Left kidney (tissue), 2 donors: ENCODE data around the gene PLCXD3. TPM values are rescaled to one million over a fixed set of nuclear protein-coding genes. Genes with fewer than 3 reads are reported as not detected.
"Not testable (repeated sequence)": the region's sequence is repeated elsewhere in the genome, so short reads cannot be mapped to it uniquely, and the experiment has no call there.

Experiments used
- DNase-seq: peaks from one replicate; pipeline ENCODE4 v3.0.0-alpha.2; 2013
- polyA plus RNA-seq: library from polyadenylated mRNA; unstranded; fragments of 120-200 nt; gene quantifications from one replicate; pipeline ENCODE4 v1.2.1, GENCODE V29; 2013; ENCODE audit not compliant: insufficient read length

PLCXD3 gene
- polyA plus RNA-seq, 1 donor: 0.52 TPM

GRCh38 chr5:41349846-41350245 lies 160.6 kb downstream of the PLCXD3 start:
- DNase-seq: no peak

DNA sequence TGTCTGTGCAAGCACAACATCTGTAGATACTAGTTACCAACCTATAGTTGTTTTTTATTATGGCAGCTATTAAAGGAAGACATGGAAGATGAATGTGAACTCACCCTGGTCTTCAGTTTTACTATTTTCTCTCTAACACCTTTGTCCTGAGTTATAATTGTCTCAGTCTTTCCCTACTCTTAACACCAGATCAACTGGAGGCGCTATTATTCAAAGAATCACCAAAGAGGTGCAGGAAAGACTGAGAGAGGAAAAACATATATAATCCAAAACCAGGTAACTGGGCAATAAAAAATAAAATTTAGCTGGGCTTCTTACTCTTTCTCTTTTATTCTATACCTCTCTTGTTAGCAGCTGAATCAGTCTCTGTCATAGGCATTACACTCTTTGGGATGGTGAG lies 162.8 kb downstream of the PLCXD3 start:
- DNase-seq: no peak

- DNase-seq: no peak
Observed at GRCh38 chr5:41346609-41347008, 163.8 kb downstream of the PLCXD3 start.

GRCh38 chr5:41345295-41345694 lies 165.1 kb downstream of the PLCXD3 start:
- DNase-seq: no peak

GRCh38 chr5:41339339-41339738 lies 171.1 kb downstream of the PLCXD3 start:
- no peak for DNase-seq

GRCh38 chr5:41338136-41338675 lies 172.2 kb downstream of the PLCXD3 start:
- DNase-seq: peak; percentile 6

DNA sequence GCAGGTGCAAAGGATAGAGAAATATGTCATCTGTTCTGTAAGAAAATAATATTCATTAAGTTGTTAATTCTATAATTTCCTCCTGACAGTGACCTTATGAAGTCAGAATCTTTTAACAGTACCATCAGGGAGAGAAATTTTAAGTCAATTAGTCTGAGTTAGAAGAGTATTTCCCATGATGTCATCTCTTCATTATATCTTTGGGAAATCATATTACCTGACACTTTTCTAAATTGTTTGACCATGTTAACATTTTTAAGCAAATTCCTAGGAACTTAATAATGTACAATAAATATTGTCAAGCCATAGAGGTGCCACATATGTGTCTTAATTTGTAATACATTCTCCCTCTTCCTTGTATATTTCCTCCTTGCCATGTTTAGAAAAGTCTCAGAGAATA lies 172.7 kb downstream of the PLCXD3 start:
- no peak for DNase-seq

DNA sequence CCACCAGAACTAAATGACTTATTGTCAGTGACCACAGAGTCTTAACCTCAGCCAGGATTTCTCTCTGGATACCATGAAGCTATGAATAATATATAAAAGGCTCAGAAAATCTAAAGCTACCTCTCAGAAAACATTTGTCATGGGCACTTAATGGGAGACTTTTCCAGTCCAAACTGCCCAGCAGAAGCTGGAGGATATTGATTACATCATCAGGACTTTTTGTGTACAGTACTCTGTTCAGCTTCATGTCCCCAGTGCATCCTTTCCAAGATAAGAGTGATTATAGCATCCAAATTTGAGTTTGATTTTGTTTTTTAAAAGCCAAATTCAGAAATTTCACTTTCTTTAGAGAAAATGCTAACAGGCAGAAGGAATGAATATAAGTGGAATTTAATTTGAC lies 173.2 kb downstream of the PLCXD3 start:
- no peak for DNase-seq

DNA sequence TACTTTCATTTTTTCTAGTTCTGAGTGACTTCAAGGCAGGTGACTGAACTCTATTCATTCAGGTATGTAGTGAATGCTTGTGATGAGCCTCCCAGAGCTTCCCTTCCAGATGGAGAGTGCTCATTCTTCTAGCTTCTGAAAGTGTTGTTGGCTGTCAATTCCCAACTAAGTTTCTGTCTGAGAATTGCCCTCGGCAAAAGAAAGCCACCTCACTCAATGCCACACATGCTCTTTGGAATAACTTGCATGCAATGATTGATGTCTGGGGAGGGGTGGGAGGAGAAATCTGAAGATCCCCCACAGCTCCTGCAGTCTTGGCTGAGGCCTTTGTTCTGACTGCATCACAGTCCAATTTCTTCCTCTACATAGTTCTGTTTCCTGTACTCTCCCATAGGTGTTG lies 173.9 kb downstream of the PLCXD3 start:
- no peak for DNase-seq

DNA sequence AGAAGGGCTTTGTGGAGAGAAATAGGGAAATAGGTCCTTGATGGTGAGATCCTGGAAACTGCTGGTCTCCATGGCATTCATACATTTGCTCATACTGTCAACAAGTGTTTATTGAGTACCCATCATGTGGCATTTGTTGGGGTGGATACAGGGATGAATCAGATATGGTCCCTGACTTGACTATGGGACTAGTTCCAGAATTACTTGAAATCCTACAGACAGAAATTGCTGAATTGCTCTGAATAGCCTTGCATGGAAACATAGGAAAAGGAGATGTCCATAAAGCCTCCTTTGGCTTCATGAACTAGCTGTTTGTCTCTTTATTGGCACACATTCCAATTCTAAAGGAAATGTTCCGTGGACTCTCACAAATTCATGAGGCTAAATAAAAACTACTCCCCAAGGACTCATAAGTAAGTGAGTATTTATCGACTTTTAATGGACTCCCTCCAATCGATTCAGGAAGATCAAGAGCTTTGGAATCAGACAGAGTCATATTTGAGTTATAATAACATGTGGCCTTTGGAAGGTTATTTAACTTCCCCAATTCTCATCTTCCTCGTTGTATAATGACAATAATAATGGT lies 174.7 kb downstream of the PLCXD3 start:
- DNase-seq: no peak

GRCh38 chr5:41334758-41335157 lies 175.6 kb downstream of the PLCXD3 start:
- no peak for DNase-seq

DNA sequence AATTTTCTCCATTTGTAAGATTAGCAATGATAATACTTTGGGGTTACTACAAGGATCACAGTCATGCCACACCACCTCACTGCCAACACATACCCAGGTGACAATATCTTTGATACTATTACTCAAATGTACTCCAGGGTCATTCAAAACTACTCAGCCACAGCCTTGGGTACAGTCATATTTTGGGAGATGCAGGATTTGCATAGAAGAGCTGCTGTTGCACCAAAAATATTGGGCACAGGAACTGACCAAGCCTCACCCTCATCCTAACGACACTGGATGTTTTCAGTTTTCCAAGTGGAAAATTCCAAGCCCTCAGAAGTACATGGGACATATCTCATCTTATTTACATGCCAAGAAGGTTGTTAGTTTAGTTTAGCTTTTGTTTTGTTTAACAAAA lies 176.2 kb downstream of the PLCXD3 start:
- DNase-seq: no peak

GRCh38 chr5:41325074-41325473 lies 185.3 kb downstream of the PLCXD3 start:
- DNase-seq: no peak

GRCh38 chr5:41322826-41323225 lies 187.6 kb downstream of the PLCXD3 start:
- not testable (repeated sequence) for DNase-seq

GRCh38 chr5:41312478-41313060 lies 197.8 kb downstream of the PLCXD3 start:
- no peak for DNase-seq

- DNase-seq: no peak
Observed at GRCh38 chr5:41312066-41312465, 198.3 kb downstream of the PLCXD3 start.

- DNase-seq: no peak
Observed at GRCh38 chr5:41309275-41309674, 201.1 kb downstream of the PLCXD3 start.

GRCh38 chr5:41306005-41306404 lies 204.4 kb downstream of the PLCXD3 start:
- no peak for DNase-seq

GRCh38 chr5:41305056-41305455 lies 205.3 kb downstream of the PLCXD3 start:
- DNase-seq: no peak

DNA sequence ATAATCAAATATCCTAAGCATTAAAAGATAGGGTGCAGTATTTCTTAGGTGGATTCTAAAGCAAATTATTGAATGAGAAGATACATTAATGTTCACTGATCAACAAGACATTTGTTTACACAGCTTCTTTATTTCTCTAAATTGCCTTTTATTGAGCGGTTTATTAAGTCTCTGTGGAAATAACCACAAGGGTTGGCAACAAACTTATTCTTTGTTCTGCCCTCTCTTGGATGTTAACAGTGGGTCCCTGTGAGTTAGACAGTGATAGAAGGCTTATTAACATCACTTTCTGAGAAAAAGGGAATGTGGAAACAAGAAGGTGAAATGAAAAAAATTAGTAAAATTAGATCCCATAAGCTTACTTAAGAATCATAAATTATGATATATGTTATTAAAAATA lies 214.3 kb downstream of the PLCXD3 start:
- no peak for DNase-seq

DNA sequence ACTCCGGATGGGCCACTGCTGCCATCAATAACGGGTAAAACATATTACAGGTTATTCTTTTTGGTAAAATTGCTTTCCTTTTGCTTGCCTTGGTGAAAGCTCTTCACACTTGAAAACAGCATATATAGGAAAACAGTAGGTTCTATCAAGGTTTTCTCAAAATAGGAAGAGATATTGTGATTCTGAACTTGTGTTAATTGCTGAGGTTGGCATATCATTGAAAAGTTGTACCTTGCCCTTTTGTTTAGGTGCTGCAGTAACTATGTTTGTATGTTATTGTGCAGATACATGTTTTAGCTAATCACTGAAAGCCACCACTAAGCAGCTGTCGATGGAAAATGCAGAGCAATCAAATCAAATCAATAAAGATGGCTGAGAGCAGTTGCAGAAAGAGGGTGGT lies 219.1 kb downstream of the PLCXD3 start:
- no peak for DNase-seq

GRCh38 chr5:41290810-41291209 lies 219.6 kb downstream of the PLCXD3 start:
- no peak for DNase-seq

DNA sequence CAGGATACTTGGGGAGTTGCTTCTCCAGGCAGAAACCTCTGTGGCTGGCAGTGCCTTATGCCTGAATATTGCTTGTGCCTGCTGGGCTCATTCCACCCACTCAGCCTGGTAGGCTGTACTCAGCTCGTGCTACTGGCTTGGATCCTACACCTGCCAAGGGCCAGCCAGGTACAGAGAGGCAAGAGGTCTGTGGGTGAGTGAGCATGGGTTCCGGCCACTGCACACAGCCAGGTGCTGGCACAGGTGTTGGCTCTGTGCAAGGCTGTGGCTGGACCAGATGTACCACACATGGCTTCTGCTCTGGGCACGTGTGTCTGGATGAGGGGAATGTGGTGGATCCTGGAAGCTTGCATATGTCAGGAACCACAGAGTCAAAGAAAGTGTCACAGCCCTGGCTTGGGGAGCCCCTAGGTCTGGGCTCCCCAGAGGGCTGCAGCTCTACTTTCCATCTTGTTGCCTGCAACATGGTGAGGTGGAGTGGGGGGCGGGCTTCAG lies 220.4 kb downstream of the PLCXD3 start:
- DNase-seq: no peak

DNA sequence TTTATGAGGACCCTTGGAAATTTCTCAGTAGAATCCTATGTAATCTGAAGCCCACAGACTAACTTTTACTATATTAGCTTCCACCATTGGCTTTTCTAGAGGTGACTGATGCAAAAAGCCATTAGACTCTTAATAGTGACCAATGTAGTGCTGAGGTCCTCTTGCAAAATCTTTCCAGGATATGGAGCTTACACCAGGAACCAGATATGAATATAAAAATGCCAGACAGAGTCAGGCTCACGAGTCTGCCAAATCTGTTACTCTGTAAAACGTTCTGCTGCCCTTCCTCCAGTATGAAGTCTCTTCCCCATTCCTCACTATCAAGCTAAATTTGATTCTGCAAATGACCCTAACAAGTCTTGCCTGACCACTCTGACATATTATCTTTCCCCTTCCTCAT lies 223.7 kb downstream of the PLCXD3 start:
- DNase-seq: no peak
